HepG2 (cell line): ENCODE data around the gene EID1.

Experiments
- BRCA1 ChIP-seq: sonication (generic); formaldehyde crosslinking; IDR thresholded peaks from 2 replicates; pipeline ENCODE4 v1.4.0; 2020; ENCODE audit warnings: missing genetic modification reagents
- JARID2 ChIP-seq: sonication (generic); formaldehyde crosslinking; IDR thresholded peaks from 2 replicates; pipeline ENCODE4 v1.8.1; 2023; ENCODE audit warnings: missing genetic modification reagents, inconsistent platforms; ENCODE audit not compliant: insufficient replicate concordance
- MAFK ChIP-seq, 2 experiments: IDR thresholded peaks in 1 of 2; conservative IDR thresholded peaks in 1 of 2; 2 replicates each; pipeline ENCODE4 v1.6.1; 2011; ENCODE audit warnings: improper control_type of control experiment in 2 of 2, low read length in 2 of 2
- NFYB ChIP-seq: sonication (generic); formaldehyde crosslinking; IDR thresholded peaks from 2 replicates; pipeline ENCODE4 v1.4.0; 2020; ENCODE audit warnings: missing genetic modification reagents
- ZC3H13 ChIP-seq: sonication (generic); formaldehyde crosslinking; IDR thresholded peaks from 2 replicates; pipeline ENCODE4 v1.8.1; 2023; ENCODE audit warnings: mild to moderate bottlenecking, missing genetic modification reagents, moderate library complexity
- ZNF253 ChIP-seq: sonication (generic); formaldehyde crosslinking; IDR thresholded peaks from 2 replicates; pipeline ENCODE4 v1.8.0; 2022; ENCODE audit warnings: mild to moderate bottlenecking, missing genetic modification reagents, borderline replicate concordance
- ZNF768 ChIP-seq: sonication (generic); formaldehyde crosslinking; IDR thresholded peaks from 2 replicates; pipeline ENCODE4 v1.4.0; 2020; ENCODE audit warnings: missing genetic modification reagents
- TF ChIP-seq, protein P1 (sequence below): sonication (generic); formaldehyde crosslinking; IDR thresholded peaks from 2 replicates; pipeline ENCODE4 v1.4.0; 2020; ENCODE audit warnings: missing genetic modification reagents
- TF ChIP-seq, protein P2 (sequence below): sonication (generic); formaldehyde crosslinking; IDR thresholded peaks from 2 replicates; pipeline ENCODE4 v1.5.0; 2020; ENCODE audit warnings: mild to moderate bottlenecking, missing genetic modification reagents, moderate library complexity
- TF ChIP-seq, protein P3 (sequence below): sonication (generic); formaldehyde crosslinking; IDR thresholded peaks from 2 replicates; pipeline ENCODE4 v1.4.0; 2020; ENCODE audit warnings: missing genetic modification reagents, mild to moderate bottlenecking, borderline replicate concordance

DNA sequence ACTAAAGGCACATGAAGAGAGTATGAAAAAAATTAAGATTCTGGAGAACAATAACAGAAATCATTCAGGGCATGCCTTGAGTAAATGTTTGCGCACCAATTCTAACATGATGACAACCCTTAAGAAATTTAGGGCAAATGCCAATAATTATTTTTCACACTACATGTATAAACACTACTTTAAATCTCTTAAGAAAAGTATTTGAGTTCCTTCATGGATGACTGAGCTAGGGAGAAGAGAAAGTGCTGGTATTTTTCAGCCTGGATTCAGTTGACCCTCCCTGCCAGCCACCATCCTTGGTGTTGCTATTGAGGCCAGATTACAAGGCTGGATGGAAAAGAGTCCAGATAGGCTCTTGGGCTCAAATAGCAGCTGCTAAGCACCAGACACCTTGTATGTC lies 8.0 kb upstream of the EID1 start:
- no peak for TF ChIP-seq NFYB
- TF ChIP-seq, protein P1, sequence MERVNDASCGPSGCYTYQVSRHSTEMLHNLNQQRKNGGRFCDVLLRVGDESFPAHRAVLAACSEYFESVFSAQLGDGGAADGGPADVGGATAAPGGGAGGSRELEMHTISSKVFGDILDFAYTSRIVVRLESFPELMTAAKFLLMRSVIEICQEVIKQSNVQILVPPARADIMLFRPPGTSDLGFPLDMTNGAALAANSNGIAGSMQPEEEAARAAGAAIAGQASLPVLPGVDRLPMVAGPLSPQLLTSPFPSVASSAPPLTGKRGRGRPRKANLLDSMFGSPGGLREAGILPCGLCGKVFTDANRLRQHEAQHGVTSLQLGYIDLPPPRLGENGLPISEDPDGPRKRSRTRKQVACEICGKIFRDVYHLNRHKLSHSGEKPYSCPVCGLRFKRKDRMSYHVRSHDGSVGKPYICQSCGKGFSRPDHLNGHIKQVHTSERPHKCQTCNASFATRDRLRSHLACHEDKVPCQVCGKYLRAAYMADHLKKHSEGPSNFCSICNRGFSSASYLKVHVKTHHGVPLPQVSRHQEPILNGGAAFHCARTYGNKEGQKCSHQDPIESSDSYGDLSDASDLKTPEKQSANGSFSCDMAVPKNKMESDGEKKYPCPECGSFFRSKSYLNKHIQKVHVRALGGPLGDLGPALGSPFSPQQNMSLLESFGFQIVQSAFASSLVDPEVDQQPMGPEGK (CRISPR knock-in tag): no peak
- TF ChIP-seq ZNF253 (CRISPR knock-in tag): no peak
- TF ChIP-seq JARID2 (CRISPR knock-in tag): no peak
- TF ChIP-seq, protein P2, sequence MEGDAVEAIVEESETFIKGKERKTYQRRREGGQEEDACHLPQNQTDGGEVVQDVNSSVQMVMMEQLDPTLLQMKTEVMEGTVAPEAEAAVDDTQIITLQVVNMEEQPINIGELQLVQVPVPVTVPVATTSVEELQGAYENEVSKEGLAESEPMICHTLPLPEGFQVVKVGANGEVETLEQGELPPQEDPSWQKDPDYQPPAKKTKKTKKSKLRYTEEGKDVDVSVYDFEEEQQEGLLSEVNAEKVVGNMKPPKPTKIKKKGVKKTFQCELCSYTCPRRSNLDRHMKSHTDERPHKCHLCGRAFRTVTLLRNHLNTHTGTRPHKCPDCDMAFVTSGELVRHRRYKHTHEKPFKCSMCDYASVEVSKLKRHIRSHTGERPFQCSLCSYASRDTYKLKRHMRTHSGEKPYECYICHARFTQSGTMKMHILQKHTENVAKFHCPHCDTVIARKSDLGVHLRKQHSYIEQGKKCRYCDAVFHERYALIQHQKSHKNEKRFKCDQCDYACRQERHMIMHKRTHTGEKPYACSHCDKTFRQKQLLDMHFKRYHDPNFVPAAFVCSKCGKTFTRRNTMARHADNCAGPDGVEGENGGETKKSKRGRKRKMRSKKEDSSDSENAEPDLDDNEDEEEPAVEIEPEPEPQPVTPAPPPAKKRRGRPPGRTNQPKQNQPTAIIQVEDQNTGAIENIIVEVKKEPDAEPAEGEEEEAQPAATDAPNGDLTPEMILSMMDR (CRISPR knock-in tag): no peak
- no peak for TF ChIP-seq MAFK (conservative IDR thresholded peaks at IDR 0.05 in 1 of 2, IDR thresholded peaks at IDR 0.05 in 1 of 2; ENCODE audit: low read length in 2 of 2)
- TF ChIP-seq BRCA1 (CRISPR knock-in tag): no peak
- TF ChIP-seq, protein P3, sequence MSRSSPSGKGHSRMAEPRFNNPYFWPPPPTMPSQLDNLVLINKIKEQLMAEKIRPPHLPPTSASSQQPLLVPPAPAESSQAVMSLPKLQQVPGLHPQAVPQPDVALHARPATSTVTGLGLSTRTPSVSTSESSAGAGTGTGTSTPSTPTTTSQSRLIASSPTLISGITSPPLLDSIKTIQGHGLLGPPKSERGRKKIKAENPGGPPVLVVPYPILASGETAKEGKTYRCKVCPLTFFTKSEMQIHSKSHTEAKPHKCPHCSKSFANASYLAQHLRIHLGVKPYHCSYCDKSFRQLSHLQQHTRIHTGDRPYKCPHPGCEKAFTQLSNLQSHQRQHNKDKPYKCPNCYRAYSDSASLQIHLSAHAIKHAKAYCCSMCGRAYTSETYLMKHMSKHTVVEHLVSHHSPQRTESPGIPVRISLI (CRISPR knock-in tag): no peak
- no peak for TF ChIP-seq ZC3H13 (CRISPR knock-in tag)
- no peak for TF ChIP-seq ZNF768 (CRISPR knock-in tag)
